D721Med (cell line): ENCODE data around the gene UNC13A.

Experiments used
- DNase-seq: peaks from one replicate; pipeline ENCODE4 v3.0.0; 2011; ENCODE audit warnings: low spot score; ENCODE audit not compliant: insufficient read length
- FAIRE-seq: peaks from 2 replicates; lab custom pipeline; 2011; peaks lifted over from hg19 to GRCh38; lab: Jason Lieb, UNC
- TF ChIP-seq, protein P1 (sequence below): IDR thresholded peaks from 2 replicates; pipeline ENCODE4 v1.5.1; 2012; ENCODE audit warnings: mild to moderate bottlenecking, control low read depth; ENCODE audit not compliant: insufficient read depth; ENCODE audit errors: missing control alignments

Gene UNC13A

DNA sequence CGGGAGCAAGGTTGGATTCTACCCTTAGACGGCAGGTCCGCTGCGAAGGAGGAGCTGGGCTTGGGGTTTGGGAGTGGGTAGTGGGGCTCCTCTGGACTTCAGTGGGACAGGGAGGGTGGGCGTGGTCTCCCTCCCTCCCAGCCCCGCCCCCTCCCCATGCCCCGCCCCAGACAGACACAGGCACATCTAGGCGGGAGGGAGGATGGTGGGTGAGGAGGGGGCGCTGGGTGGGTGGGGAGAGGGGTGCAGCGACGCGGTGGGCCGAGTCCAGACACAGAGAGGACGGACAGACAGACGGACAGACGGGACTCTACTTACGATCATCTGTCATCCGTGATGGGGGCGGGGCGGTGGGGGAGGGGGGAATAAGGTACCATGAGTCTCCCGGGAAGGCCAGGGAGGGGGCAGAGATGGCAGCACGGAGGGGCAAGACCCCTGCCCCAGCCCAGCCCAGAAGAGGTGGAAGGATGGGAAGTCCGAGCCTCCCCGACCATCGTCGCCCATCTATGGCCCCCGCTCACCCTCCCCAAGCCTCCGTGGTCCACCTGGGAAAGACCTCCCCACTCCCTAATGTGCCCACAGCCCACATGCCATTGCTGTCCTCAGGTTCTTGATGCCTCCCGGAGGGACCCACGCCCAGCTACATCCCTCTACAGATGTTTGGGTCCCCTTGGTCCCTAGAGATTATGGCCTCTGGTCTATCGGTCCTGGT lies 64.8 kb downstream of the UNC13A start:
- DNase-seq = no peak
- FAIRE-seq = no peak
- TF ChIP-seq, protein P1, sequence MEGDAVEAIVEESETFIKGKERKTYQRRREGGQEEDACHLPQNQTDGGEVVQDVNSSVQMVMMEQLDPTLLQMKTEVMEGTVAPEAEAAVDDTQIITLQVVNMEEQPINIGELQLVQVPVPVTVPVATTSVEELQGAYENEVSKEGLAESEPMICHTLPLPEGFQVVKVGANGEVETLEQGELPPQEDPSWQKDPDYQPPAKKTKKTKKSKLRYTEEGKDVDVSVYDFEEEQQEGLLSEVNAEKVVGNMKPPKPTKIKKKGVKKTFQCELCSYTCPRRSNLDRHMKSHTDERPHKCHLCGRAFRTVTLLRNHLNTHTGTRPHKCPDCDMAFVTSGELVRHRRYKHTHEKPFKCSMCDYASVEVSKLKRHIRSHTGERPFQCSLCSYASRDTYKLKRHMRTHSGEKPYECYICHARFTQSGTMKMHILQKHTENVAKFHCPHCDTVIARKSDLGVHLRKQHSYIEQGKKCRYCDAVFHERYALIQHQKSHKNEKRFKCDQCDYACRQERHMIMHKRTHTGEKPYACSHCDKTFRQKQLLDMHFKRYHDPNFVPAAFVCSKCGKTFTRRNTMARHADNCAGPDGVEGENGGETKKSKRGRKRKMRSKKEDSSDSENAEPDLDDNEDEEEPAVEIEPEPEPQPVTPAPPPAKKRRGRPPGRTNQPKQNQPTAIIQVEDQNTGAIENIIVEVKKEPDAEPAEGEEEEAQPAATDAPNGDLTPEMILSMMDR = no peak

DNA sequence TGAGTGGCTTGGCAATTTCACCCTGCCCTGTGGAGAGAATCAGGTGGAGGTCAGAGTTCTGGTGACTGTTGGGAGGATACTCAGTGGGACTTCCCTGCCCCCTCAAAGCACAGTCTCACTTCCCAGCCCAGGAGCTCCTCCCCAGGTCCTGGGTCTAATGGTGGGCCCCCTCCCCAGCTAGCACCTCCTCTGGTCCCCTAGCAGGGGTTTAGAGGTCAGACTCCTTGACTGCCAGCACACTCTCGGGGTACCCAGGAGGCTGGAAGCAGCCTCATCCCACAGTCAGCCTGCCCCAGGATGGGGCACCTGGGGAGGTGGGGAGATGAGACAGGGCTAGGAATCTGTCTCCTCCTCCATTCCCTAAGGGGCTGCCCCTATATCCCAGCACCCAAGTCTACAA lies 67.5 kb downstream of the UNC13A start:
- DNase-seq (no peak), FAIRE-seq (no peak)
- TF ChIP-seq, protein P1 = no peak

DNA sequence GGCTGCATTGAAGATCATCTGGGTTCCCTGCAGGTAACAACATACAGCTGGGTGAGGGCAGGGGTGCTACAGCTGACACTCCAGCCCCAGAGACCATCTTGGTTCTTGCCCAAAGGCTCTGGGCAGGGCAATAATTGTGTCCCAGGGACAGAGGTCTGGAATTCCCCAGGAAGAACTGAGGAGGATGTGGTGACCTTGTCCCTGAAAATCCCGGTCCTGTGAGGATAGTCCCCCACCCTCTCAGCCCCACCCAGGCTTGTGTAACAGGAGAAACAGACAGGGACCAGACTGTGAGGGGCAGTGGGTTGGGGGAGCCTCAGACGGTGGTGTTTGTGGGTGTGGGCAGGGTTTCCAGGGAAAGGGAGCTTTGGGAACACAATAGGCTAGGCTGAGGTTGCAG lies 69.2 kb downstream of the UNC13A start:
- DNase-seq (no peak), FAIRE-seq (no peak)
- TF ChIP-seq, protein P1 = no peak

DNA sequence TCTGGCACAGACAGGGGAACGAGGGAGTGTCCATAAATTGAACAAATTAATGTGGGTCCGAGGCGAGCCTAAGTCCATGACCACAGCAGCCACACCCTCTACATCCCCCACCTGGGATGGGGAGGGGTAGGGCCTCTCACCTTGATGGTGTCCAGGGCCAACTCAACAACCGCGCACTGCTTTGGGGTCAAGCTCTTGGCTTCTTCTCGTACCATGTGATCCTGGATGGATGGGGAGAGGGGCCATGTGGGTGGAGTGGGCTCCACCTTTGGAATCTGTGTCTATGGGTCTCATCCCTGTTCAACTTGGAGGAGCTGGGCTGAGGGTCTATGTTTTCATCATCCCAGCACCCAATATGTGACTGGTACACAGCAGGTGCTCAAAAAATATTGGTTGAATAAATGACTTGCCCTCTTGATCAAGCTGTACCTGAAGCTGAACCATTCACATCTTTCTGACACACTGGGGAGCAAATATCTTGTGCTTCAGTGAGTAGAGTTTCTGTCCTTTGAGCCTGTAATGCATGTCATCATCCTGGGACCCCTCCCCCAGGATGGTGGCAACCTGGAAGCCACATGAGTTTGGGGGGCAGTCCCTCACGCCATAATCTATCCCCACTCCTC lies 69.8 kb downstream of the UNC13A start:
- TF ChIP-seq, protein P1 = no peak
- DNase-seq = no peak
- no peak for FAIRE-seq

DNA sequence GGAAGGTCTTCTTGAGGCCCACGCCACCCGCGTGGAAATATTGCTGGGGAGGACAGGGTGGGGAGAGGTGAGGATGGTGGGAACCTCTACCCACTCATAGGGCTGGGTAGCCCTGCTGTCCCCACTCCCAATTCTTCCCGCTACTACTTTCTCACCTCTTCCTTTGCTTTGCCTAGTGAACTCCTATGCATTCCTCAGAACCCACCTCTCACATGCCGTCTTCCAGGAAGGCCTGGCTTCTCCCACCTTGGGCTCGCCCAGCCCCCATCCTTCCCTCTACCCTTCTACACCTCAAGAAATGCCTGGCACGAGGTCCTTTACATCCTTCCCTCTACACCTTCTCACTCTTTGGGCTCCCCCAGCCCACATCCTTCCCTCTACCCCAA lies 70.4 kb downstream of the UNC13A start:
- no peak for DNase-seq
- TF ChIP-seq, protein P1 = no peak
- no peak for FAIRE-seq

DNA sequence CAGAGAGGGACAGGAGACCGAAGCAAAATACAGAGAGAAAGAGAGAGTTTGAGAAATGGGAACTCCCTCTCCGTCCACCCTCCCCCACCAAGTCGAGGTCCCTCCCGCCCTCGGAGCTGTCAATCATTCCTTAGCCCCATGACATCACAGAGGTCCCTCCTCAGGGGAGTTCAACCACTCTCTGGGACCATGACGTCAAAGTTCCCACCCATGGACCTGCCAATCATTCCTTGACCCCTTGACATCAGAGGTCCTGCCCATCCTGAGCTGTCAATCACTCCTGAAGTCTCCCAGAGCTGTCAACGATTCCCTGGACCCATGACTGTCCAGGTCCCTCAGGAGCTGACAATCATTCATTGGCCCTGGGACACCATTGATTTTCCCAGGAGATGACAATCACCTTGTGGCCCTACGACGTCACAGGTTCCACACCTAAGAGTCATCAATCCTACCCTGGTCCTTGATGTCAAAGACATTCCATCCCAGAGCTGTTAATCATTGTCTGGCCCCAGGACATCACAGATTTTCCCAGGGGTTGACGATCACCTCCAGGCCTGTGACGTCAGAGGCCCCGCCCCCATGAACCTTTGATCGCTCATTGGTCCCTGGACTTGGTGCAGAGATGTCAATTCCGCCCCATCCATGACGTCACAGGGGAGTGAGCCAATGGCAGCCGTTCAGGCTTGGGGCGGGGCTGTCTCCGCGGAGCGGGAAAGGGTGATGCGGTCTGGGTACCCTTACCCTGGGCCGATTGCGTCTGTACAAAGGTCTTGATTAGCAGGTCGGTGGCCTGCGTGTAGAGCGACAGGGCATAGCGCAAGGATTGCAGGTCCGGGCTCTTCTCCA lies 71.0 kb downstream of the UNC13A start:
- DNase-seq = no peak
- FAIRE-seq = no peak
- TF ChIP-seq, protein P1 = no peak

GRCh38 chr19:17616686-17616960 lies 71.5 kb downstream of the UNC13A start:
- TF ChIP-seq, protein P1 = no peak
- DNase-seq (no peak), FAIRE-seq (no peak)
